Panc1 (cell line): ENCODE results near the gene SMARCA2. TPM values are rescaled to one million over a fixed set of nuclear protein-coding genes. Genes with fewer than 3 reads are reported as not detected.

Experiments
- ATAC-seq: fragments of 200-7000 bp; cut with Tn5 transposase; 2 replicates; pipeline ENCODE4 v1.9.1; 2020; ENCODE audit warnings: mild to moderate bottlenecking, moderate library complexity
- BruUV-seq: library from RNA; stranded (reverse); fragments of 400-500 nt; replicated peaks from 2 replicates; lab custom pipeline; 2021; lab: Mats Ljungman, UMichigan
- CTCF ChIA-PET: fragments of 300-600 bp; sonication (Branson Sonifier 250); formaldehyde crosslinking; loops from one replicate; lab custom pipeline; 2022; ENCODE audit warnings: antibody characterized with exemption; lab: Charles Lee
- POLR2A ChIA-PET: fragments of 300-600 bp; sonication (Branson Sonifier 250); formaldehyde crosslinking; loops from one replicate; lab custom pipeline; 2022; ENCODE audit warnings: antibody characterized with exemption; lab: Charles Lee
- DNase-seq: peaks from one replicate; pipeline ENCODE4 v3.0.0-alpha.2; 2010; ENCODE audit warnings: low read depth, low spot score
- H3K27ac ChIP-seq: 2 replicates; pipeline ENCODE4 v1.5.1; 2011; ENCODE audit warnings: mild to moderate bottlenecking, low read length, inconsistent platforms
- H3K27me3 ChIP-seq: fragments of 200-500 bp; sonication (Bioruptor generic); 2 replicates; pipeline ENCODE4 v1.6.0; 2014; ENCODE audit warnings: low read length, inconsistent platforms; ENCODE audit not compliant: control insufficient read depth, insufficient read depth
- H3K36me3 ChIP-seq: fragments of 200-500 bp; sonication (Bioruptor generic); 2 replicates; pipeline ENCODE4 v1.5.1; 2014; ENCODE audit warnings: inconsistent platforms, mild to moderate bottlenecking, low read length, moderate library complexity; ENCODE audit not compliant: control insufficient read depth, insufficient read depth
- H3K4me1 ChIP-seq: 2 replicates; pipeline ENCODE4 v1.5.1; 2011; ENCODE audit warnings: inconsistent platforms, mild to moderate bottlenecking, low read length, moderate library complexity; ENCODE audit not compliant: control insufficient read depth, insufficient read depth
- H3K4me3 ChIP-seq, 2 experiments: 2 replicates each; pipeline ENCODE4 v1.5.1; 2011 to 2012; ENCODE audit warnings: low read depth in 2 of 2, low read length in 2 of 2, mild to moderate bottlenecking in 2 of 2, inconsistent platforms in 1 of 2, moderate library complexity in 1 of 2
- H3K9me3 ChIP-seq: fragments of 200-500 bp; sonication (Bioruptor generic); 2 replicates; pipeline ENCODE4 v1.5.1; 2014; ENCODE audit warnings: low read depth, mild to moderate bottlenecking, inconsistent platforms, low read length, moderate library complexity; ENCODE audit not compliant: control insufficient read depth, insufficient read depth
- POLR2AphosphoS5 ChIP-seq: IDR thresholded peaks from 2 replicates; pipeline ENCODE4 v1.6.1; 2012; ENCODE audit warnings: mild to moderate bottlenecking, low read depth, low read length, moderate library complexity
- REST ChIP-seq, 2 experiments: IDR thresholded peaks; 2 replicates each; pipeline ENCODE4 v1.6.1; 2011 to 2012; ENCODE audit warnings: low read depth in 2 of 2, control low read depth in 1 of 2, low read length in 1 of 2, mild to moderate bottlenecking in 1 of 2, moderate library complexity in 1 of 2; ENCODE audit not compliant: insufficient read depth in 1 of 2
- SIN3A ChIP-seq: IDR thresholded peaks from 2 replicates; pipeline ENCODE4 v1.6.1; 2012; ENCODE audit warnings: low read depth, mild to moderate bottlenecking, low read length, moderate library complexity, borderline replicate concordance; ENCODE audit not compliant: insufficient read depth
- TCF7L2 ChIP-seq: IDR thresholded peaks from 2 replicates; pipeline ENCODE4 v1.6.1; 2011; ENCODE audit warnings: mild to moderate bottlenecking, low read depth, low read length, inconsistent platforms
- in situ Hi-C: cut with HindIII; loops from 2 replicates; pipeline ENCODE4 v1.10.0; 2016; ENCODE audit warnings: low sequenced_read_pairs, low pct_unique_long_range_greater_than_20kb
- intact Hi-C: fragments of 100-400 bp; cut with micrococcal nuclease; formaldehyde crosslinking; loops from one replicate; pipeline ENCODE4 v1.10.0; 2022; ENCODE audit not compliant: unreplicated experiment
- total RNA-seq: library from RNA; stranded (reverse); gene quantifications from one replicate; pipeline ENCODE4 v1.2.1, GENCODE V29; 2021; ENCODE audit not compliant: unreplicated experiment
- TF ChIP-seq, protein P1 (sequence below): fragments of 450-650 bp; IDR thresholded peaks from 2 replicates; pipeline ENCODE4 v1.5.1; 2017; ENCODE audit warnings: mild to moderate bottlenecking

The SMARCA2 gene
- total RNA-seq, 1 experiment from 2014 or later = 13.3 TPM

DNA sequence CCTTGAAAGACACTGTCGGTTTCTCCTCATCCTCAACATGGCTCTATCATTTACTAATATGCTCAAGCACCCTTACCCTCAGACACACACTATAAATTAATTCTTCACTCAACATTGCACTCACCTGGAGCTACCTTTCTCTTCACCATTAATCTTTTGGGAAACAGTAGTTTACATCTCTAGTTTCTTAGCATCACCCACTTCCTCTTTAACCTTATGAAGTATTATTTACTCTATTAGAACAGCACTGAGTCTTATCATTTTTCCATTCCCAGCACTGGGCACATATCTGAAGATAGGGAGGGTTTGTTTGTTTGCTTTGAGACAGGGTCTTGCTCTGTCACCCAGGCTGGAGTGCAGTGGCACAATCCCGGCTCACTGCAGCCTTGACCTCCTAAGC is 213.5 kb downstream of the SMARCA2 start:
- DNase-seq (no peak), ATAC-seq (no peak)
- Histone ChIP-seq H3K9me3 (no peaks in the 10 kb centered on the region), H3K27me3 (no peaks in the 10 kb centered on the region), H3K4me3 (no peak overlapping the region), H3K4me1 (no peaks in the 10 kb centered on the region), H3K36me3 (no peaks in the 10 kb centered on the region), H3K27ac (no peak overlapping the region)
- ChIA-PET POLR2A (no interaction called here), CTCF (no interaction called here)
- in situ Hi-C loops (no loop called here), intact Hi-C loops (no loop called here)
- TF ChIP-seq SIN3A (no peak), POLR2AphosphoS5 (no peak), REST (IDR thresholded peaks at IDR 0.05; ENCODE audit: insufficient read depth in 1 of 2, low read depth in 2 of 2, low read length in 1 of 2) (no peak), TCF7L2 (no peak)
- TF ChIP-seq, protein P1, sequence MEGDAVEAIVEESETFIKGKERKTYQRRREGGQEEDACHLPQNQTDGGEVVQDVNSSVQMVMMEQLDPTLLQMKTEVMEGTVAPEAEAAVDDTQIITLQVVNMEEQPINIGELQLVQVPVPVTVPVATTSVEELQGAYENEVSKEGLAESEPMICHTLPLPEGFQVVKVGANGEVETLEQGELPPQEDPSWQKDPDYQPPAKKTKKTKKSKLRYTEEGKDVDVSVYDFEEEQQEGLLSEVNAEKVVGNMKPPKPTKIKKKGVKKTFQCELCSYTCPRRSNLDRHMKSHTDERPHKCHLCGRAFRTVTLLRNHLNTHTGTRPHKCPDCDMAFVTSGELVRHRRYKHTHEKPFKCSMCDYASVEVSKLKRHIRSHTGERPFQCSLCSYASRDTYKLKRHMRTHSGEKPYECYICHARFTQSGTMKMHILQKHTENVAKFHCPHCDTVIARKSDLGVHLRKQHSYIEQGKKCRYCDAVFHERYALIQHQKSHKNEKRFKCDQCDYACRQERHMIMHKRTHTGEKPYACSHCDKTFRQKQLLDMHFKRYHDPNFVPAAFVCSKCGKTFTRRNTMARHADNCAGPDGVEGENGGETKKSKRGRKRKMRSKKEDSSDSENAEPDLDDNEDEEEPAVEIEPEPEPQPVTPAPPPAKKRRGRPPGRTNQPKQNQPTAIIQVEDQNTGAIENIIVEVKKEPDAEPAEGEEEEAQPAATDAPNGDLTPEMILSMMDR = no peak
- no TSS peak for BruUV-seq

GRCh38 chr9:2229109-2229721 is 214.1 kb downstream of the SMARCA2 start:
- intact Hi-C loops (no loop called here), in situ Hi-C loops (no loop called here)
- Histone ChIP-seq H3K36me3 (no peaks in the 10 kb centered on the region), H3K4me1 (no peaks in the 10 kb centered on the region), H3K27ac (no peak overlapping the region), H3K27me3 (no peaks in the 10 kb centered on the region), H3K4me3 (no peak overlapping the region), H3K9me3 (no peaks in the 10 kb centered on the region)
- ATAC-seq (no peak), DNase-seq (no peak)
- no TSS peak for BruUV-seq
- TF ChIP-seq REST (IDR thresholded peaks at IDR 0.05; ENCODE audit: insufficient read depth in 1 of 2, low read depth in 2 of 2, low read length in 1 of 2) (no peak), POLR2AphosphoS5 (no peak), SIN3A (no peak), TCF7L2 (no peak)
- TF ChIP-seq, protein P1 = no peak
- CTCF ChIA-PET = no interaction called here
- POLR2A ChIA-PET = no interaction called here
